Uterus (tissue), 2 donors: ENCODE measurements around the gene GMEB2.

ENCODE experiments used
- CTCF ChIP-seq, 4 experiments: fragments of 200-600 bp in 2 of 4; fragments of 450-650 bp in 2 of 4; sonication (generic) in 2 of 4; IDR thresholded peaks; one replicate each; pipeline ENCODE4 v1.5.1; 2016 to 2019; ENCODE audit warnings: antibody characterized with exemption in 4 of 4, mild to moderate bottlenecking in 2 of 4, moderate library complexity in 1 of 4
- POLR2A ChIP-seq, 2 donors: fragments of 450-650 bp; IDR thresholded peaks; one replicate each; pipeline ENCODE4 v1.6.1; 2016; ENCODE audit warnings: antibody characterized with exemption in 2 of 2, mild to moderate bottlenecking in 1 of 2, moderate library complexity in 1 of 2

- TF ChIP-seq CTCF (IDR thresholded peaks at IDR 0.05) (no peak), POLR2A (IDR thresholded peaks at IDR 0.05) (no peak)
Measured at GRCh38 chr20:63564036-63564810, 62.7 kb downstream of the GMEB2 start.
